Measurements from ENCODE around the gene POLD4.

GRCh38 chr11:67379061-67380058 lies 26.0 kb upstream of the POLD4 start:
- TF ChIP-seq POLR2AphosphoS5 (IDR thresholded peaks at IDR 0.05) = no peak
- no peak for TF ChIP-seq CTCF (IDR thresholded peaks at IDR 0.05 in 8 of 11, conservative IDR thresholded peaks at IDR 0.05 in 3 of 11)
- no peak for TF ChIP-seq POLR2A (IDR thresholded peaks at IDR 0.05)

Measured in spleen (tissue), 7 donors.